HG03565 (cell line): ENCODE data around the gene EGFR.
A peak's percentile ranks its signal among the peaks of the same experiment; 100 is the strongest.

ENCODE experiments used
- ATAC-seq: cut with Tn5 transposase; IDR thresholded peaks from one replicate; pipeline ENCODE4 v1.9.1; 2021; ENCODE audit warnings: mild to moderate bottlenecking, moderate library complexity; ENCODE audit not compliant: unreplicated experiment

EGFR gene

DNA sequence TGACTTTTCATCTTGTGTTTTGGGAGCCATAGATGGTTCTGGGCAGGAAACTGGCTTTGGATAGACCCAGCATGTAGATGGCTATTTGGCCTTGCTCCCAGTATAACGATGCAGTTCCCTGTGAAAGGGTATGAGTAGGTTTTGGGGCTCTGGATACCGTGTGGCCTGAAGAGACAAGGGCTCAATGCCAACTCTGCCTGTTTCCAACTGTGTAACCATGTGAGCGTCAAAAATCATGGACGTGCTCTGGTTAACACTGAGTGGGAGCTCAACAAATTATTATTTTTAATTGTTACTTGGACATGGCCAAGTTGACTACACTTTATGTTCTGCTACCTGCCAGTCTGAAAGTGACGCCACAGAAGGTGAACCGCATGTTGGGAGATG is 41.8 kb downstream of the EGFR start:
- no peak for ATAC-seq

DNA sequence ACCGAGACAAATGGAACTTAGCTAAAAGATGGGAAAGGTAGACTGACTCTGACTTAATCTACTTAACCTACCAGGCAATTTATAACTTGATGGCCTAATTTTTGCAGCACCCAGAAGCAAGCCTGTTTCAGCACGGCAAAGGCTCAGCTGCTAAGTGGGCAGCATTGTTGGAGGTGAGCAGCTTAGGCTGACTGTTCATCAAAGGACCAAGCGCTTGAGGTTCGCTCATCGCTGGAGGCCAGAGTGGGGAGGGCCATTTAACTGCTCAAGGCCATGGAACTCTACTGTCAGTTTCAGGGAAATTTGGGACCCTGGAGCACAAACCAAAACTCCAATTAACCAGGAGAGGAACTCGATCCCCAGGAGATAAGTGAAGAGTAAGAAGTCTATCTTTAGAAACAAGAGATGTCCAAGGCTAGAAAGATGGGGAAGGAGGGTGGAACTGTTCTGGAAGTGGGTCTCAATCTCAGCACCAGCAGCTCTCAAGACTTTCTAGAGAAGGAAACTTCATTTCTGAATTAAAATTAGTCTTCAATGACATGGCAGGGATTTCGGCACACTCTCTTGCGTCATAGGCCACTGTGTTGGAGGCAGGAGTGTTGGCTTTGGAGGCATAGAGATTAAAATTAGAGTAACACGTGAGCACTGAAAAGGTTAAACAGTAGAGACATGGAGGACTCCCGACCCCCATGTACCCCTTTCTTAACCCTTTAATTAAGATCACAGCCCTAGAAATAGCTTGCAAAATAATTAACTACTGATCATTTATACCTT is 43.1 kb downstream of the EGFR start:
- ATAC-seq, result no peak

DNA sequence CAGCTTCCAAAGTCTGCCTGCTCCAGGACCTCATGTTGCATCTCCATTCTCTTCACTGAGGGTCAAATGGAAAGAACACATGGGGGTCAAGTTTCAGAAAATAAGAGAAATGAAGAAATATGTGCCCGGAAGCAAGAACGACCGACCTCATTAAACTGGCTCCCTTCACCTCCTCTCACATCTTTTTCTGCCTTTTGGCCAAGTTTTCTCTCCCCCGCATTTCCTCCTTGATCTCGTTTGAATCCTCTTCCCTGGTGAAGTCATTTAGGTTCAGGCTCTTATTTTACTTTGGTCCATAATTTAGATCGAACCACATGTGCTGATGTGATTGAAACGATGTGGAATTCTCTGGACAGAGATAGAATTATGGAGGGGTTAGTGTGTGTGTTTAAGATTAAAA is 44.2 kb downstream of the EGFR start:
- no peak for ATAC-seq

DNA sequence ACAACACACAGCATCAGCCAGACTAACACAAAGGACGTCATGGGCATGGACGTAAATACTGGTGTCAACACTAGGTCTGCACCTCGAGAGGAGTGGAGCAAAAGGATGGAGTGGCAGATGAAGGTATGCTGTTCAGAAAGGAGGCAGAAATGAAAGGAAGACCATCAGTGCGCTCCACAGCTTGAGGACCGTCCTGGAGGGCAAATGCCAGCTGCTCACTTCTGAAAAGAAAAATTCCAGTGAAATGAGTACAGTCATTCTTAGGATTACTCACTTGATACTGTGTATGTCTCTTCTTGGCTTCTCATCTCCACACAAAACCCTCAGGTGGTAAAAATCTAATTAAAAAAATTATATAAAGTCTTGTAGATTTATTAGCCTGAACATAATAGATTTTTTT is 44.8 kb downstream of the EGFR start:
- ATAC-seq, result no peak

DNA sequence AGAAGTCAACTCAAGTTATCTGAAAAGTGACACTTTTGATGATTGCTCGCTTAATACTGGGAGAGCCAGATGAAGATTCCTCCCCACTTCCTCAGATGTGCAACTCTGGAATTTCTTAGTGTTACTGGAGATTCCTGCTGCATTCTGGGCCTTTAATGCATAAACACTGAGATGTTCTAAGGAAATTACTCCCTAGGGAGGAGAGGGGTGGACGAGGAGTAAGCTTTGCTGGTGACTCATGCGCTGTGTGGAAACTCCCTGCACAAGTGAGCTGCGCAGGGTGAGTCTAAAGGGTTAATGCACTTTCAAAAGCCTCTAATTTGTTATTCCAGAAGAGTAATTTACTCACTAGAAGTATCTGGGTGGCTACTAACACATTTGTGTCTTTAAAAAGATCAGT is 46.3 kb downstream of the EGFR start:
- peak; percentile 48 for ATAC-seq

DNA sequence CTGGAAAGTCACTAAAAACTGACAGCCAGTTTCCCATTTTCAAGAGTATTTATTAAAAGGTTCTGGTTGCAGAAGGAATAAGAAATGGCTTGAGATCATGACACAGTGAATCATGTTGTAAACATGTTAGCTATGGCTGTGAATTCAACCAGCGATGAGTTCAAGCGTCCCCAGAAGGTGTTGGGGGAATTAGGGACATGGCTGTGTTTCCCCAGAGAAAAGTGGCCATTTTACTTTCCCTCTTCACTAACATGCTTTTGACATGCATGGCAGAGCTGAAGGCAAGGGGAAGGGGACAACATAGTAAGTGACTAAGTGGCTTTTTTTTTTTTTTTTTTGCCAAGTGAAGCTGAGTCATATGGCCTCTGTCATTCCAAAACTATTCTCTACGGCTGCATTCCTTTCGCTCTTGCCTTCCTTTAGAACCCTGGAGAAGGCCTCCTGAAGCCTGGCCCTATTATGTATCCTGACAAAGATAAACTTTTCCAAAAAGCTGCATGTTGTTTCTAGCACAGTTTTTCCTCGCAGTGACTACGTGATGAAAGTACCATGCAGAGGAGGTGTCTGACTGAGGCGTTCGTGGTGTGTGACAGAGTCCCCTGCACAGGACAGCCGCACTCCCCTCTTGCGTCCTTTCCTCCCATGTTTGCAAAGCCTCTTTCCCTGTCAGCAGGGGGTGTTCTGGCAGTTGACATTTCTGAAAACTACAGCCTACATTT is 46.9 kb downstream of the EGFR start:
- ATAC-seq, result peak; percentile 33

DNA sequence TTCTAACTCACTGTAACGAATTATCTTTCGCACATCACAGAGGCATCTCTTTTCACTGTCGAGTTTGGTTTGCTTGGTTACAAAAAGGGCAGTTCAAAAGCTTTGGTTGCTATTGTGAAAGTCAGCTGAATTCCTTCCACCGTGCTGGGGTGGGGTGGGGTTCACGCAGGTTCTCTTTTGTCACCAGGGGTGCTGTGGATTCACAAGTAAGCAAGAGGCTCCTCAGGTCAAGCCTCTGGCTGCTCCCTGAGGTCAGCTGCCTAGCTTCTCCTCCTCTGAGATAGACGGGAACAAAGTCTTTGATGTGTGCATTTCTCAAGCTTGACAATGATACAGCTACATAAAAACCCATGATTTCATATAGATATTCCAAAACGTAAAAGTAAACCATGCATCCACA is 47.7 kb downstream of the EGFR start:
- no peak for ATAC-seq

DNA sequence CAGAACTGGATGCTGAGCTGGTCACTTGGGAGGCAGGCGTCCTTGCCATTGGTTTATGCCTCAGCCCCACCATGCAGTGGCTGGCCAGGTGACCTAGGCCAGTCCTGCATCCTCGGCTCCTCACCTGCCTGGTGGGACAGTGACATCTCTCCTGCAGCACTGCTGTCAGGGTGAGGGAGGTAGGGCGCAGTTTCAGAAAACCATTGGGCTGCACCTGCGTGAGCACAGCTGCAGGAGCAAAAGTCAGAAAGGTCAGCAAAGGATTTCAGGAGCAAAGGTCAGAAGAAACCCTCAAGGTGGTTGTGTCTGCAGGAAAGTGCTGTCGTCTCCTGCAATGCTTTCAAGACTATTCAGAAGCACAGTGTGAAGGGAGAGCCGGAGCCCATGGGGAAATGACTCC is 48.1 kb downstream of the EGFR start:
- ATAC-seq, result no peak

DNA sequence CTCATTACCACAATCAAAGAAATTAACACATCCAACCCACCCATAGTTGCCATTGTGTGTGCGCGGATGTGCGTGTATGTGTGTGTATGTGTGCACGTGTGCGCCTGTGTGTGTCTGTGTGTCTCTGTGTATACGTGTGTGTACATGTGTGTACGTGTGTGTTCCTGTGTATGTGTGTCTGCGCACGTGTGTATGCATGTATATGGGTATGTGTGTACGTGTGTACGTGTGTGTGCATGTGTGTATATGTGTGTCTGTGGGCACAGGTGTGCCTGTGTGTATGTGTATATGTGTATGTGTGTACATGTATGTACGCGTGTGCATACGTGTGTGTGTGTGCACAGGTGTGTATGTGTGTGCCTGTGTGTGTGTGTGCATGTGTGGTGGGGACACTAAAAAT is 48.9 kb downstream of the EGFR start:
- no peak for ATAC-seq

DNA sequence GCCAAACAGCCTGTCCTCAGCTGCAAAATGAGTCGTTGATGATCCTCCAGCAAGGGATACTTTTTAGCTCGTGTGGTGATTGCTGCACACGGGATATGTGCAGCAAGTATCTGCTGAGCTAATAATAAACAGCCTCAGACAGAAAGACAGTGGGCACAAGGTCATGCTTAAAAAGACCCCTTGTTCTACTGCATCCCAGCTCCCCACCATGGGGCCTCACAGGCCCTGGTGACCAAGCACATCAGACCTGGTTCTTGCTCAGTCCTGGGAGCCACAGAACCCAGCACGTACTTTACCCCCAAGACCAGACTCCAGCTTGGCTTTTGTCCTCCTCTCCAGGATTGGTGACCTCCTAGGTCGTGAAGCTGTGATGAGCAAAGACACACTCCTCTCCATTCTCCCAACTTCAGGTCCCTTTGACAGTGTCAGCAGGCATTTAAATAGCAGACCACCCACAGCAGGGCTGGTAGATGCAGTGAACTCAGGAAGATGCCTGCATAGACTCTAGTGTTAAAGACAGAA is 50.5 kb downstream of the EGFR start:
- ATAC-seq, result no peak

DNA sequence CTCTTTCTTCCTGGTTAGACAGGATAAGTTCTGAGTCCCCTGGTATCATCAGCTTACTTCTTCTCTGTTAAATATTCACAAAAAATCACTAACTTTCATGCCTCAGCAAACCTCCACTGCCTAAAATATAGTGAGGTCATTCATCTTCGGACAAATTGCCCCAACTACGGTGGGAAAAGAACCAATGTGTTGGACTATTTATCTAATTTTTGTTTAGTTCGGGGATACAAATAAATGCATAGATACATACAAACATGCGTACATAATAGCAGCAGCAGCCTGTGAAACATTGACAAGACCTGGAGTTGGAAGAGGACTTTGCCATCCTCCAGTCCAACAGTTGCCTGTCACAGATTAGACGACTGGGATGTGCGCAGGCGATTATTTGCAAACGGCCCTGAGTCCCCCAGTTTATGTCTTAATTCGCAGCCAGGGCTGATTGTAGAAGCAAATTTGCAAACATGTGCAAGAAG is 51.5 kb downstream of the EGFR start:
- ATAC-seq, result no peak

DNA sequence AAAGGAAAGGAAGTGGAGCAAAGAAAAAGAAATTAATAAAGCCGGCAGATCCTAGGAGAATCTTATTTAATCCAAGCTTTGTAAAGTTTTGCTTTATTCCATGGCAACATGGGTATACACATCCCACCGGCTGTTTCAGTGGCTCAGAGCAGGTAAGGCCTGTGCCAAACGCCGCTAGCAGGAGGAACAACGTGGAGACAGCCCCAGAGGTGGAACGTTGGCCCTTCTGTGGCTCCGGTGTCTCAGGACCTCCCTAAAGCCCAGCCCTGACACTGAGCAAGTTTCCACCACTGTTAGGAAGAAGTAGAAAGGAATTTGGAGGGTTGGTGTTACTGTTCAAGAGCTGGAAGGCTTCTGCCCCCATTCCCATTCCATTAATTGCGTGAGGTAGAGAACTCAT is 52.0 kb downstream of the EGFR start:
- no peak for ATAC-seq

DNA sequence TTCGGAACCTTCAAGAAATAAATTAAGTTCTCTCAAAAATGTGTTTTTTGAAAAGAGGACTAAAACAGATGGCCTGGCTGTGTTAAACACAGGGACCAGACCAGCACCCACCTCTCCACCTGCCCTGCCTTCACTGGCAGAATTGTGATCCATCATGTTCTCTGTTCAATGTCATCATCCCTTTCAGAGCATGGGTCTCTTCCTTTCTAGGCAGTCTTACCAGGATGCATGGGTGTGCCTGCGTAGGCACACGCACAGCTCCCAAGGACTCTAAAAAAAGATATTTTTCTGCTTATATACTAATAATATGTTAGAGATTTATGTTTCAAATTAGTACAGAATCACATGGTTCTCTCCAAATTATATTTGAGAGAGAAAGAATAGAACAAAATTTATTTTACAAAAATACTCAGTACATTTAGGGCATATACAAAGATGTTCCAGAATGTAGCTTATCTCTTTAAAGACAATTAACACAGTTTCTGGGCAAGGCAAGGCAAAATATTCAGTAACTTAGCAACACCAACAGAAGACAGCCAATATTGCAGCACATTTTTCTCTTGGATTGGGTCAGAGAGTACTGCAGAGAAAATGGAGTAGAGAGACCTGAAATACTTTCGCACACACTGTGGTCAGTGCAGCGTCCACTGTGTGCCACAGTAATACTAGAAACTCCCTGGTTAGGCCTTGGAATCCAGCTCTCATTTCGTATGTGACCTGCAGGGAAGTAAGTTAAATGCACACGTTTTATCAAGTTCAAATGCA is 52.8 kb downstream of the EGFR start:
- ATAC-seq, result no peak

DNA sequence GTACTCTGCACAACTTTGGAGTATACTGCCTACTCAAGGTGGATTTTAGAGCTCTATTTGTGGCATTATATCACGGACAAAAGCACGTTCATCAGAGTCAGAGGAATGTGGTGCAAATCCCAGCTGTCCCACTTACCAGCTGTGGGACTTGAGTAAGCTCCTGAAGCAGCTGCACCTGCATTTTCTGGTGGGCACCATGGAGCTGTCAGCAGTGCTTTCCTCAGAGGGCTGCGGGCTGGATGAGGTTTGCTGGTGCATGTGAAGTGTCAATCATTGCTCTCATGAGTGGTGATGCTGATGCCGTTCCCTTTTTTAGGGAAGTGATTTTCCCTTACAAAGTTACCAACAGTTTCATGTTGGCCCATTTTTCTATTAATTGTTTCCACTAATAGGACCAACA is 53.4 kb downstream of the EGFR start:
- ATAC-seq, result no peak

DNA sequence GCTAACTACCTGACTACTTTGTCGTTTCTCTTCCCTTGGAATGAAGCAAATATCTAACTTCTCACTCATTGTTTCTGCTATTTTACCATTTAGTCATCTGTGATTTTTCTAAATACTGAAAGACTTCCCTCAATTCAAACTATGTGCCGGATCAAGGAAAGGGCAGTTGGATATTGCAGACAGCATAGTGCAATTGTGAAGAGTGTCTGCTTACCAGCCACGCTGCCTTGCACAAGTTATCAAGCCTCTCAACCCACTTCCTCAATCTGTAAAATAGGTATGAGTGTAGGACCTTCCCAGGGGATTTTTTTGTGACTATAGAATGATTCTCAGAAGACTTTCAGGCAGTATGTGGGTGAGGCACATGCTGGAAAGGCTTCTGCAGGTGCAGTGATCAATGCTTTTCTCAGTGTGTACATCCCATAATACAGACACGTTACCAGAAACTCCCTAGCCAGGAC is 54.3 kb downstream of the EGFR start:
- ATAC-seq, result peak; percentile 61

DNA sequence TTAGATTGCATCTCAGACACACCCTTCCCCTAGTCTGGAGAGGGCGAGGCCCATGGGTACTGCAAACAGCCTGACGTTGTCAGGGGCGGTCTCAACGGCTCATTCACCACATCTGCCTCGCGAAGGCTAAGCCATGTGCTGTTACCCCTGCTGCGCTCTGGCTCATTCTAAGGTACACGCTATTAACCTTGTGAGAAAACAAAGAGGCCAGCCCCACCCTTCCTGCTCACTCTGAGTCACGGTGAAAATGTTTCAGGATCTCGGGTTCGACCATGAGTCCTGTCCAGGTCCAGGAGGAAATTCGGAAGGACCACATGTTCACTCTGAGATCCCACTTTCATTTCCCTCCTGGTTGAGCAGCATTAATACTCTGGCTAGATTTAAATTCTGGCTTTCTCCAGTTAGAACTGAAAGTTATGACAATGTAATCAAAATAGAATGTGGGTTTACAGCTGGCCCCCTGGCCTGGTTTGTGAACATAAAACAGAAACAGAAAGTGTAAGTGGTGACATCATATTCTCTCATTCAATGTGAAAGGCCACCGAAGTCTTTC is 55.2 kb downstream of the EGFR start:
- peak; percentile 68 for ATAC-seq

DNA sequence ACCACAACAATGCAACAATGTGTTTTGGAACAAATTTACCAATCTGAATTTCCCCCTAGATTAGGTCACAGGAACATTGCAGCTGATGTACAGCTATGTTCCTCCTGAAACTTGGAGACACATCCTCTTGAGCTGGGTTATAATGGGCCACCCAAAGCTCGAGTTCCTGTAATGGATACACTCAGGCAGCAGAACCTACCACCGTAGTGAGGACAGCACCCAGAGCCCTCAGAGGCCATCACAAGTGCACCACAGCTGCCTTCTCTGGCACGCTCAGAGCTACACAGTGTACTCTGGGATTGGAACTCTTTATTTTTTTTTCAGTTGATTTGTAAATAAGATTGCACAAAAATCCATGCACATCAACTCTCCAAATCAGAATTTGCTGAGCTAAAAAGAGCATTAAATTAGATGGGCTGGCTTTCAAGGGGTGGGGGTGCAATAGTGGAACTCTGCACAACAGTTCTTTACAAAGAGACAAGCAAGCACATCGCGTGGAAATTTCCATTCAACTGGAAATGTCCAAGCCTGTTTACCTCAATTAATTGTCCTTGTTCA is 56.7 kb downstream of the EGFR start:
- no peak for ATAC-seq

DNA sequence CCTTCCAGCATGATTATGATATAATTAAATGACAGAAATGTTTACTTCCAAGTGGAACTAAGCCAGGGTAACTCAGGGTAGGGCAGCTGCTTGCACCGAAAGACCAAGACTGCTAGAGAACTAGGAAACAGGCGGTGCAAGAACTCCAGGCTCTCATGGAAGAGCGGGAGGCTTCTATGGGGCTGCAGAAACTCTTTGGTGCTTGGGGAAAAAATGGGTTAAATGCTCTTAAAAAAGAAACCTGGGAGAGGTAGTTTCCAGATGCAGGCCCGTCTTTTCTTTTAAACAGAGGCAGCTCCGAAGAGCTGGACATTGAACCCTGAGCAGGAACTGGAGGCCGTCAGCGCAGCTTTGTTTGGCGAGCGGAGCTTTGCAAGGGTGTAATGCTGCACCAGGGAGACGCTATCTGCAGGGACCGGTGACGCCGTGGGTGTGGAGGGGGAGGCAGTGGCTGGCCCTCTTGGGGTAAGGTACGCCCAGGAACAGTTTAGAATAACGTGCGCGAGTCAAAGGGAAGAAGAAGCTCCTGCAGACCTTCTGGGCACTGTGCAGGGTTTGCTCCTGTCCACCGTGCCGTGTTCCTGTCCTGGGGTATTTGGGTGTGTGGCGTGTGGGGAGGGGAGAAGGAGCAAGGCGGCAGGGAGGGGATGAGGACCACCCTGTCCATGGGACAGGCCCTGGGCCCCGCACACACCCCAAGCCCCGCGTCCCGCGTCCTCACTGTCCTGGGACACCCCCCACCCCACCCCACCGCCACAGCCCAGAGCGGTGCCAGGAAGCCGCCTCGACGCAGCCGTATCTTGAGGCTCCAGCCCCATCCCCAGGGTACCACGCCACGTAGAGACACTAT is 59.0 kb downstream of the EGFR start:
- no peak for ATAC-seq

DNA sequence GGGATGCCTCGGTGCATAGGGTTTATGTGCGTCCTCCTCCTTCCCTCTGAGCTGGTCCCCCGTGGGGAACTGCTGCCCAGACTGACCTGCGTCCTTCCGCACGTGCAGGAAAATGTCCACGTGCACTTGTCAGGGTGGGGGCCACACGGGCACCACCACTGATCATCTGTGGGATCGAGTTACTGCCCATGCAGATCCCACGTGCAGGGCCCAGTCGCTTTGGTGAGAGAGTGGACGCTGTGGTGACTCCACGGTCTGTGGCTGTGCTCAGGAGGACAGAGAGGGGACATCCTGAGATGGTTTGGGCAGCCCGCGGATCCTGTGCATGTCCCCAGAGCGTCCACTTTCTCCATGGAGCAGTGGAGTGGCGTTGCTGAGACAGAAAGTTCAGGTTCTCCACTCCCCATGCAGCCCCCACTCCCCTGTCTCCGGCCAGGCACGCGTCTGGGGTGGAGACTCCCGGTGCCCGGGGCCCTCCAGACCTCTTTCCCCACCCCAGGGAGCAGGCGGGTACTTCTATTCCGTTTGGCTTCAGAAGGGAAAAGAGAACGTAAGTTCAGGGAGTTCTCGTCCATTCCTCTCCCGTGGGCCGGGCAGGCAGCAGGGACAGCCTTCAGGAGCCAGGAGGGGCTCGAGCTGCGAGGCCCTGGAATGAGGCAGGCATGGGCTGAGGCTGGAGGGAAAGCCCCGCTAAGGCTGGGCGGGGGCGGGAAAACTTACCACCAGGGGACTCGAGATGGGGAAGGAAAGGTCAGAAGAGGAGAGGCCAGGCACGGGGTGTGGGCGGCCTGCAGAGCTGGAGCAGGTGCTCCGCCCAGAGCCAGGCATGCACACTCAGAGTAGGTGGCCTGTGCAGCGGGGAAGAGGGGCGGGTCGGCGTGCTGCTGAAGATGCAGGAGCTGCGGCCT is 59.9 kb downstream of the EGFR start:
- ATAC-seq, result no peak
